Effector memory CD4-positive, alpha-beta T cell (primary cell): ENCODE measurements around the gene AGBL4.

Experiments
- DNase-seq, 3 donors: peaks; one replicate each; pipeline ENCODE4 v3.0.0-alpha.2; 2020
- H3K27ac ChIP-seq: 2 replicates; pipeline ENCODE4 v1.7.0; 2013; ENCODE audit warnings: mild to moderate bottlenecking, low read length, moderate library complexity; ENCODE audit not compliant: insufficient read depth, poor library complexity, severe bottlenecking
- H3K27me3 ChIP-seq: replicated peaks from 2 replicates; pipeline ENCODE4 v1.7.0; 2013; ENCODE audit warnings: mild to moderate bottlenecking, low read length; ENCODE audit not compliant: insufficient read depth, control insufficient read depth, poor library complexity, severe bottlenecking
- H3K36me3 ChIP-seq: 2 replicates; pipeline ENCODE4 v1.7.0; 2013; ENCODE audit warnings: mild to moderate bottlenecking, low read length, moderate library complexity; ENCODE audit not compliant: control insufficient read depth, insufficient read depth
- H3K4me1 ChIP-seq: 2 replicates; pipeline ENCODE4 v1.7.0; 2013; ENCODE audit warnings: low read length, mild to moderate bottlenecking; ENCODE audit not compliant: control insufficient read depth, insufficient read depth, poor library complexity, severe bottlenecking
- H3K4me3 ChIP-seq: 2 replicates; pipeline ENCODE4 v1.7.0; 2013; ENCODE audit warnings: low read length, low read depth, mild to moderate bottlenecking; ENCODE audit not compliant: insufficient read depth, poor library complexity, severe bottlenecking
- H3K9me3 ChIP-seq: 2 replicates; pipeline ENCODE4 v1.7.0; 2013; ENCODE audit warnings: mild to moderate bottlenecking, low read length, moderate library complexity; ENCODE audit not compliant: control insufficient read depth

Gene AGBL4

GRCh38 chr1:49364676-49365075 lies 659.1 kb downstream of the AGBL4 start:
- H3K27me3 ChIP-seq, result no peaks in the 10 kb centered on the region
- DNase-seq, result no peak
- no peaks in the 10 kb centered on the region for H3K4me1 ChIP-seq
- H3K36me3 ChIP-seq, result no peaks in the 10 kb centered on the region
- no peaks in the 10 kb centered on the region for H3K9me3 ChIP-seq
- H3K4me3 ChIP-seq, result no peak overlapping the region
- H3K27ac ChIP-seq, result no peak overlapping the region

GRCh38 chr1:49363628-49364027 lies 660.1 kb downstream of the AGBL4 start:
- Histone ChIP-seq H3K27ac (no peak overlapping the region), H3K27me3 (no peaks in the 10 kb centered on the region), H3K4me3 (no peak overlapping the region), H3K36me3 (no peaks in the 10 kb centered on the region), H3K4me1 (no peaks in the 10 kb centered on the region), H3K9me3 (no peaks in the 10 kb centered on the region)
- no peak for DNase-seq

- H3K4me1 ChIP-seq, result no peaks in the 10 kb centered on the region
- no peak overlapping the region for H3K4me3 ChIP-seq
- H3K27ac ChIP-seq, result no peak overlapping the region
- no peak for DNase-seq
- H3K9me3 ChIP-seq, result no peaks in the 10 kb centered on the region
- no peaks in the 10 kb centered on the region for H3K27me3 ChIP-seq
- no peaks in the 10 kb centered on the region for H3K36me3 ChIP-seq
Observed at GRCh38 chr1:49358036-49358435, 665.7 kb downstream of the AGBL4 start.

GRCh38 chr1:49356594-49356993 lies 667.2 kb downstream of the AGBL4 start:
- H3K9me3 ChIP-seq, result no peaks in the 10 kb centered on the region
- H3K27me3 ChIP-seq, result no peaks in the 10 kb centered on the region
- H3K36me3 ChIP-seq, result no peaks in the 10 kb centered on the region
- DNase-seq, result no peak
- H3K27ac ChIP-seq, result no peak overlapping the region
- H3K4me3 ChIP-seq, result no peak overlapping the region
- no peaks in the 10 kb centered on the region for H3K4me1 ChIP-seq

GRCh38 chr1:49351768-49352167 lies 672.0 kb downstream of the AGBL4 start:
- H3K4me1 ChIP-seq, result no peaks in the 10 kb centered on the region
- H3K9me3 ChIP-seq, result no peaks in the 10 kb centered on the region
- no peaks in the 10 kb centered on the region for H3K27me3 ChIP-seq
- H3K36me3 ChIP-seq, result no peaks in the 10 kb centered on the region
- no peak overlapping the region for H3K4me3 ChIP-seq
- DNase-seq, result no peak
- no peak overlapping the region for H3K27ac ChIP-seq

GRCh38 chr1:49346767-49347349 lies 676.9 kb downstream of the AGBL4 start:
- Histone ChIP-seq H3K36me3 (no peaks in the 10 kb centered on the region), H3K9me3 (no peaks in the 10 kb centered on the region), H3K4me3 (no peak overlapping the region), H3K27me3 (no peaks in the 10 kb centered on the region), H3K4me1 (no peaks in the 10 kb centered on the region), H3K27ac (no peak overlapping the region)
- DNase-seq, result no peak

- Histone ChIP-seq H3K27ac (no peak overlapping the region), H3K4me1 (no peaks in the 10 kb centered on the region), H3K4me3 (no peak overlapping the region), H3K9me3 (no peaks in the 10 kb centered on the region), H3K27me3 (no peaks in the 10 kb centered on the region), H3K36me3 (no peaks in the 10 kb centered on the region)
- DNase-seq, result no peak
Observed at GRCh38 chr1:49340576-49340975, 683.2 kb downstream of the AGBL4 start.

GRCh38 chr1:49339043-49339442 lies 684.7 kb downstream of the AGBL4 start:
- Histone ChIP-seq H3K36me3 (no peaks in the 10 kb centered on the region), H3K9me3 (no peaks in the 10 kb centered on the region), H3K27ac (no peak overlapping the region), H3K27me3 (no peaks in the 10 kb centered on the region), H3K4me1 (no peaks in the 10 kb centered on the region), H3K4me3 (no peak overlapping the region)
- no peak for DNase-seq

GRCh38 chr1:49337251-49337650 lies 686.5 kb downstream of the AGBL4 start:
- Histone ChIP-seq H3K27ac (no peak overlapping the region), H3K4me3 (no peak overlapping the region), H3K4me1 (no peaks in the 10 kb centered on the region), H3K36me3 (no peaks in the 10 kb centered on the region), H3K9me3 (no peaks in the 10 kb centered on the region), H3K27me3 (no peaks in the 10 kb centered on the region)
- DNase-seq, result no peak

- Histone ChIP-seq H3K4me1 (no peaks in the 10 kb centered on the region), H3K4me3 (no peak overlapping the region), H3K36me3 (no peaks in the 10 kb centered on the region), H3K27ac (no peak overlapping the region), H3K27me3 (no peaks in the 10 kb centered on the region), H3K9me3 (no peaks in the 10 kb centered on the region)
- no peak for DNase-seq
Observed at GRCh38 chr1:49333906-49334305, 689.8 kb downstream of the AGBL4 start.
